GM23248 (cell line): ENCODE data around the gene TRAK2. TPM values are rescaled to one million over a fixed set of nuclear protein-coding genes. Genes with fewer than 3 reads are reported as not detected.
A peak's percentile ranks its signal among the peaks of the same experiment; 100 is the strongest.

Source experiments
- DNase-seq: peaks from one replicate; pipeline ENCODE4 v3.0.0-alpha.2; 2015
- H2AFZ ChIP-seq: fragments of 200-600 bp; sonication (generic); 2 replicates; pipeline ENCODE4 v1.6.1; 2016; ENCODE audit warnings: antibody characterized with exemption
- H3F3A ChIP-seq: fragments of 200-600 bp; sonication (generic); 2 replicates; pipeline ENCODE4 v1.6.1; 2016; ENCODE audit warnings: mild to moderate bottlenecking, antibody characterized with exemption, mixed run types; ENCODE audit not compliant: insufficient read depth
- H3K27ac ChIP-seq: fragments of 200-600 bp; sonication (generic); 2 replicates; pipeline ENCODE4 v1.5.1; 2016; ENCODE audit warnings: mild to moderate bottlenecking
- H3K27me3 ChIP-seq: fragments of 200-600 bp; sonication (generic); replicated peaks from 2 replicates; pipeline ENCODE4 v1.6.1; 2016; ENCODE audit warnings: mild to moderate bottlenecking; ENCODE audit not compliant: insufficient read depth
- H3K36me3 ChIP-seq: fragments of 200-600 bp; sonication (generic); 2 replicates; pipeline ENCODE4 v1.6.1; 2016; ENCODE audit warnings: low read depth, mild to moderate bottlenecking
- H3K4me1 ChIP-seq: fragments of 200-600 bp; sonication (generic); 2 replicates; pipeline ENCODE4 v1.6.1; 2016; ENCODE audit warnings: mild to moderate bottlenecking; ENCODE audit not compliant: insufficient read depth
- H3K4me2 ChIP-seq: fragments of 200-600 bp; sonication (generic); one replicate; pipeline ENCODE4 v1.6.1; 2016; ENCODE audit warnings: mild to moderate bottlenecking; ENCODE audit not compliant: unreplicated experiment
- H3K4me3 ChIP-seq: fragments of 200-600 bp; sonication (generic); 2 replicates; pipeline ENCODE4 v1.5.1; 2016; ENCODE audit warnings: mild to moderate bottlenecking
- H3K79me2 ChIP-seq: fragments of 200-600 bp; sonication (generic); 2 replicates; pipeline ENCODE4 v1.6.1; 2016; ENCODE audit warnings: mild to moderate bottlenecking; ENCODE audit not compliant: insufficient read depth
- H3K9ac ChIP-seq: fragments of 200-600 bp; sonication (generic); 2 replicates; pipeline ENCODE4 v1.6.1; 2016; ENCODE audit warnings: mild to moderate bottlenecking
- H3K9me2 ChIP-seq: fragments of 200-600 bp; sonication (generic); 2 replicates; pipeline ENCODE4 v1.6.1; 2016; ENCODE audit warnings: mixed run types, mild to moderate bottlenecking, moderate library complexity; ENCODE audit not compliant: insufficient read depth
- H3K9me3 ChIP-seq: fragments of 200-600 bp; sonication (generic); one replicate; pipeline ENCODE4 v1.6.1; 2017; ENCODE audit warnings: low read depth
- H4K20me1 ChIP-seq: fragments of 200-600 bp; sonication (generic); 2 replicates; pipeline ENCODE4 v1.6.0; 2016; ENCODE audit not compliant: insufficient read depth
- EZH2 ChIP-seq: fragments of 200-600 bp; sonication (generic); IDR thresholded peaks from 2 replicates; pipeline ENCODE4 v1.6.1; 2018; ENCODE audit warnings: antibody characterized with exemption, mild to moderate bottlenecking; ENCODE audit not compliant: insufficient read depth, poor library complexity, severe bottlenecking
- EZH2phosphoT487 ChIP-seq: fragments of 200-600 bp; sonication (generic); IDR thresholded peaks from 2 replicates; pipeline ENCODE4 v1.6.1; 2018; ENCODE audit warnings: antibody characterized with exemption, moderate library complexity, mild to moderate bottlenecking, low read depth; ENCODE audit not compliant: insufficient read depth
- WGBS, 2 experiments: methylation state at CpG; one replicate each; pipeline ENCODE4 v1.1.6; 2015 to 2017; ENCODE audit warnings: low lambda C conversion rate in 2 of 2, low coverage in 1 of 2; ENCODE audit errors: missing lambda C conversion rate in 2 of 2; 5-methylcytosine and 5-hydroxymethylcytosine counted together
- in situ Hi-C: fragments of 300-500 bp; cut with MboI; formaldehyde crosslinking; loops from 2 replicates; pipeline ENCODE4 v1.15.0; 2020
- polyA plus RNA-seq: library from polyadenylated mRNA; unstranded; fragments of >200 nt; fragmentation: Nextera tagmentation; extraction: Ambion mirVana; gene quantifications from 2 replicates; pipeline ENCODE4 v1.2.1, GENCODE V29; 2016
- total RNA-seq: library from RNA; depleted of rRNA; stranded (reverse); fragments of >200 nt; shearing (Covaris generic); gene quantifications from 2 replicates; pipeline ENCODE4 v1.2.3, GENCODE V29; 2014

The TRAK2 gene
- total and polyA plus RNA-seq, 2 experiments from 2014 or later, result 21.4 to 32.5 TPM

DNA sequence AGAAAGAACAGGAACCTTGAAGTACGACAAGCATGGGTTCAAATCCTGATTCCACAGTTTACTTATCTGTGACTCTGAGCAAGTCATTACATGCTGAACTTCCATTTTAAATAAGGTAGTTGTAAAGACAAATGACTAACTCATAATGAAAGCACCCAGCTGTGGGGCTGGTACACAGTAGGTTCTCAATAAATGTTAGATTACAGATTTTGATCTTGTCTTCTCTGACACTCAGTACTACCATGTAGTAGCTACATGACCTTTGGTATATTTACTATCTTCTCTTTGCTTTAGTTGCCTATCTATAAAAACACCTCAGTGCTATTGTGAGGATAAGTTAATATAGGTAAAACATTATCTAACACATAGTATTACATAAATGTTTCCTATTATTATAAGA lies 3.2 kb downstream of the TRAK2 start:
- no peak overlapping the region for H3K4me2 ChIP-seq
- no peak overlapping the region for H2AFZ ChIP-seq
- peaks cover 20% of the 10 kb centered on the region for H3K4me1 ChIP-seq
- H3K4me3 ChIP-seq, result no peak overlapping the region
- no peak overlapping the region for H3K27ac ChIP-seq
- no peaks in the 10 kb centered on the region for H3K9me2 ChIP-seq
- H3K36me3 ChIP-seq, result no peaks in the 10 kb centered on the region
- H3K79me2 ChIP-seq, result peaks cover 88% of the 10 kb centered on the region
- H4K20me1 ChIP-seq, result no peaks in the 10 kb centered on the region; the same call in 1 of the 2 replicates
- TF ChIP-seq EZH2phosphoT487 (no peak), EZH2 (no peak)
- in situ Hi-C loops, result no loop called here
- H3K9me3 ChIP-seq, result no peaks in the 10 kb centered on the region
- no peak overlapping the region for H3K9ac ChIP-seq
- 93 to 100% methylated on average over 1 of the region's 1 CpG for WGBS, 2 experiments
- DNase-seq, result no peak
- H3F3A ChIP-seq, result no peaks in the 10 kb centered on the region; the same call in 1 of the 2 replicates
- no peaks in the 10 kb centered on the region for H3K27me3 ChIP-seq

DNA sequence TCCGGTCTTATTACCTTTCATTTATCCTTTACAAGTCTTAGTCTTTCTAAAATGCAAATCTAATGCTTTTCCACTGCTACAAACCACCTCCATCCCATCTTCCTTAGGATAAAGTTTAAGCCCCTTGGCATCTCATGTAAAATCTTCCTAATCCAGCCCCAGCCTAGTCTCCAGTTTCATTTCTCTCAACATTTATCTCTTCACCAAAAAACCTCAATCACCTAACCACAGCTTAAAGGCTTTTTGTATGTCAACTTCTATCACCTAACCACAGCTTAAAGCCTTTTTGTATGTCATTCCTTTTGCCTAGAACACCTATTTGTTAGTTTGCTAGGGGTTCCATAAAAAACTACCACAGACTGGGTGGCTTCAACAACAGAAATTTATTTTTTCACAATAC lies 4.2 kb downstream of the TRAK2 start:
- no peaks in the 10 kb centered on the region for H3K9me2 ChIP-seq
- peaks cover 88% of the 10 kb centered on the region for H3K79me2 ChIP-seq
- no peak for TF ChIP-seq EZH2
- no peak for TF ChIP-seq EZH2phosphoT487
- H3K9ac ChIP-seq, result no peak overlapping the region
- DNase-seq, result no peak
- 96 to 100% methylated on average over 1 of the region's 1 CpG for WGBS, 2 experiments
- H3K36me3 ChIP-seq, result no peaks in the 10 kb centered on the region
- in situ Hi-C loops, result no loop called here
- no peak overlapping the region for H3K4me3 ChIP-seq
- H3K27me3 ChIP-seq, result no peaks in the 10 kb centered on the region
- no peaks in the 10 kb centered on the region; the same call in 1 of the 2 replicates for H3F3A ChIP-seq
- no peak overlapping the region for H3K4me2 ChIP-seq
- no peak overlapping the region for H2AFZ ChIP-seq
- H3K9me3 ChIP-seq, result no peaks in the 10 kb centered on the region
- no peak overlapping the region for H3K27ac ChIP-seq
- H3K4me1 ChIP-seq, result peaks cover 15% of the 10 kb centered on the region
- no peaks in the 10 kb centered on the region; the same call in 1 of the 2 replicates for H4K20me1 ChIP-seq

GRCh38 chr2:201444746-201445465 lies 6.4 kb downstream of the TRAK2 start:
- peaks cover 98% of the 10 kb centered on the region for H3K79me2 ChIP-seq
- WGBS, 2 experiments, result 35 to 44% methylated on average over 3 of the region's 3 CpGs
- TF ChIP-seq EZH2phosphoT487 (no peak), EZH2 (no peak)
- no peak overlapping the region for H3K9ac ChIP-seq
- H3K27ac ChIP-seq, result no peak overlapping the region
- H3K4me3 ChIP-seq, result no peak overlapping the region
- H2AFZ ChIP-seq, result no peak overlapping the region
- DNase-seq, result peak; percentile 36
- H3K9me3 ChIP-seq, result no peaks in the 10 kb centered on the region
- no peaks in the 10 kb centered on the region for H3K9me2 ChIP-seq
- in situ Hi-C loops, result no loop called here
- no peaks in the 10 kb centered on the region for H3K27me3 ChIP-seq
- no peaks in the 10 kb centered on the region; the same call in 1 of the 2 replicates for H4K20me1 ChIP-seq
- peak overlapping the region; percentile 33 for H3K4me2 ChIP-seq
- H3K36me3 ChIP-seq, result no peaks in the 10 kb centered on the region; the same call in 1 of the 2 replicates
- H3F3A ChIP-seq, result no peaks in the 10 kb centered on the region; the same call in 1 of the 2 replicates
- H3K4me1 ChIP-seq, result peaks cover 15% of the 10 kb centered on the region

DNA sequence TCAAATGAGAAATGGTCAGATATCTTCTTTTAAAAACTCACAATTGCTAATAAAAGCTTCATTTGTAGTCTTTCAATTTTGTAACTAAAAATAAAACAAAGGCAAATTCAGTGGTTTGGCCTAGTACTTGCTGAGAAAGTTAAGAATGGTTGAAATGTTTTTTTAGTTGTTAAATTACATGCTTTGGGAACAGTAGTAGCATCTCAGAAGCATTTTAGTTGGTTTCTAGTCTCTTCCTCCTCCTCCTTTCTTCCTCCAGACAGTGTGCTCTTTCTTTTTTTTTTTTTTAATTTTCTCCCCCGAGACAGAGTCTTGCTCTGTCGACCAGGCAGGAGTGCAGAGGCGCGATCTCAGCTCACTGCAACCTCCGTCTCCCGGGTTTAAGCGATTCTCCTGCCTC lies 9.8 kb downstream of the TRAK2 start:
- in situ Hi-C loops, result no loop called here
- H3K4me1 ChIP-seq, result peaks cover 11% of the 10 kb centered on the region
- no peaks in the 10 kb centered on the region for H3K9me3 ChIP-seq
- peaks cover 94% of the 10 kb centered on the region for H3K79me2 ChIP-seq
- H3K27me3 ChIP-seq, result no peaks in the 10 kb centered on the region
- H3K4me3 ChIP-seq, result no peak overlapping the region
- H3K36me3 ChIP-seq, result no peaks in the 10 kb centered on the region; the same call in 1 of the 2 replicates
- no peak overlapping the region for H2AFZ ChIP-seq
- H3F3A ChIP-seq, result no peaks in the 10 kb centered on the region; the same call in 1 of the 2 replicates
- 0 out of 2 replicates have a peak, but pooled peaks cover 3% of the 10 kb centered on the region for H3K9me2 ChIP-seq
- peaks cover 6% of the 10 kb centered on the region; the same call in 1 of the 2 replicates for H4K20me1 ChIP-seq
- DNase-seq, result no peak
- no peak overlapping the region for H3K27ac ChIP-seq
- TF ChIP-seq EZH2 (no peak), EZH2phosphoT487 (no peak)
- no peak overlapping the region for H3K4me2 ChIP-seq
- WGBS, 2 experiments, result 93% methylated on average over 7 of the region's 7 CpGs
- no peak overlapping the region for H3K9ac ChIP-seq
